MCF 10A (cell line): ENCODE results near the gene P2RX5. TPM values are rescaled to one million over a fixed set of nuclear protein-coding genes. Genes with fewer than 3 reads are reported as not detected.
A peak's percentile ranks its signal among the peaks of the same experiment; 100 is the strongest.

Experiments used
- Bru-seq: library from RNA; stranded (reverse); fragments of 400-500 nt; gene quantifications from one replicate; lab custom pipeline; 2021; lab: Mats Ljungman, UMichigan
- BruChase-seq, 2 experiments: library from RNA; stranded (reverse); fragments of 400-500 nt; gene quantifications; one replicate each; lab custom pipeline; 2021; lab: Mats Ljungman, UMichigan
- BruUV-seq: library from RNA; stranded (reverse); fragments of 400-500 nt; replicated peaks from 2 replicates; lab custom pipeline; 2021; lab: Mats Ljungman, UMichigan
- CTCF ChIA-PET: fragments of 300-600 bp; sonication (Branson Sonifier 250); formaldehyde crosslinking; extraction: SDS; loops from one replicate; lab custom pipeline; 2021; ENCODE audit warnings: antibody characterized with exemption, inconsistent platforms; lab: Yijun Ruan, JAX
- POLR2A ChIA-PET: fragments of 300-600, 350-650 bp; sonication (Branson Sonifier 250); formaldehyde crosslinking; extraction: SDS; loops from one replicate; lab custom pipeline; 2020; ENCODE audit warnings: antibody characterized with exemption, inconsistent platforms; lab: Yijun Ruan, JAX
- DNase-seq: peaks from one replicate; pipeline ENCODE4 v3.0.0-alpha.2; 2018; ENCODE audit not compliant: unreplicated experiment
- H3K27ac Mint-ChIP-seq: one replicate; pipeline ENCODE4 v1.8.0; 2022; ENCODE audit warnings: mild to moderate bottlenecking, low read depth, mixed read lengths; ENCODE audit not compliant: unreplicated experiment
- H3K27me3 Mint-ChIP-seq: one replicate; pipeline ENCODE4 v1.8.0; 2022; ENCODE audit warnings: mixed read lengths; ENCODE audit not compliant: insufficient read depth, unreplicated experiment
- H3K36me3 Mint-ChIP-seq: one replicate; pipeline ENCODE4 v1.8.0; 2022; ENCODE audit warnings: mild to moderate bottlenecking, moderate library complexity, mixed read lengths; ENCODE audit not compliant: insufficient read depth, unreplicated experiment
- H3K4me1 Mint-ChIP-seq: one replicate; pipeline ENCODE4 v1.8.0; 2022; ENCODE audit warnings: mixed read lengths; ENCODE audit not compliant: insufficient read depth, unreplicated experiment
- H3K4me3 Mint-ChIP-seq: one replicate; pipeline ENCODE4 v1.8.0; 2022; ENCODE audit warnings: mild to moderate bottlenecking, moderate library complexity, mixed read lengths; ENCODE audit not compliant: unreplicated experiment
- H3K9me3 Mint-ChIP-seq: one replicate; pipeline ENCODE4 v1.8.0; 2022; ENCODE audit warnings: mixed read lengths; ENCODE audit not compliant: unreplicated experiment
- CTCF ChIP-seq: fragments of 200-600 bp; IDR thresholded peaks from one replicate; pipeline ENCODE4 v1.8.0; 2022; ENCODE audit warnings: antibody characterized with exemption, mild to moderate bottlenecking; ENCODE audit not compliant: unreplicated experiment
- intact Hi-C: fragments of 100-400 bp; cut with micrococcal nuclease; formaldehyde crosslinking; loops from 2 replicates; pipeline ENCODE4 v1.14.1; 2022
- long read RNA-seq: library from polyadenylated mRNA; stranded (forward); transcript quantifications from one replicate; pipeline ENCODE4 v2.0.0, GENCODE V29; 2022
- total RNA-seq: library from RNA; stranded (reverse); gene quantifications from 2 replicates; pipeline ENCODE4 v1.2.3, GENCODE V29; 2022

Gene P2RX5
- total RNA-seq (4.8 and 4.9 TPM in 2 replicates), Bru-seq, nascent RNA (percentile 27 among the genes with signal in this experiment), BruChase-seq, experiment 1, labeled RNA remaining after a 6-hour chase (percentile 64 among the genes with signal in this experiment), BruChase-seq, experiment 2, labeled RNA remaining after a 2-hour chase (percentile 41 among the genes with signal in this experiment)
- long read RNA-seq, partial matches to known transcripts = 0 of 10 reads
- long read RNA-seq, other reads (novel, unspliced or antisense) = 3 of 10 reads

GRCh38 chr17:3695723-3696411 is at the start of gene P2RX5:
P2RX5 (minus strand) TSS chr17:3696155; CDS start chr17:3696005, 150 bp downstream.
- Mint-ChIP-seq H3K4me3 (peak within 1 kb of the TSS; percentile 76), H3K27ac (no peak within 1 kb of the TSS), H3K9me3 (no peaks in the 10 kb centered on the region), H3K36me3 (no peaks in the 10 kb centered on the region), H3K4me1 (no peaks in the 10 kb centered on the region), H3K27me3 (no peaks in the 10 kb centered on the region)
- CTCF ChIA-PET = interaction anchor here (0.6 to 0.9 kb wide), 5 partner anchors 35 to 1573 kb away, joined by 3 to 5 read pairs (median 3); no protein-coding TSS in a partner anchor
- POLR2A ChIA-PET = interaction anchor here (0.6 to 2.2 kb wide), 6 partner anchors 27 to 448 kb away, joined by 3 to 13 read pairs (median 6); partner anchors contain the start of genes EMC6 and HASPIN
- BruUV-seq = no TSS peak
- peak; percentile 29 for DNase-seq
- intact Hi-C loops = no loop called here
- TF ChIP-seq CTCF = no peak

- Mint-ChIP-seq H3K9me3 (no peaks in the 10 kb centered on the region), H3K36me3 (no peaks in the 10 kb centered on the region), H3K27me3 (peaks cover 16% of the 10 kb centered on the region), H3K4me3 (no peak overlapping the region), H3K27ac (no peak overlapping the region), H3K4me1 (no peaks in the 10 kb centered on the region)
- BruUV-seq = no TSS peak
- DNase-seq = no peak
- CTCF ChIA-PET = no interaction called here
- intact Hi-C loops = no loop called here
- POLR2A ChIA-PET = no interaction called here
- no peak for TF ChIP-seq CTCF
Measured at GRCh38 chr17:3745071-3745470, 49.1 kb upstream of the P2RX5 start.

GRCh38 chr17:3744014-3744413 is 48.1 kb upstream of the P2RX5 start:
- BruUV-seq = no TSS peak
- Mint-ChIP-seq H3K27me3 (peaks cover 11% of the 10 kb centered on the region), H3K27ac (no peak overlapping the region), H3K4me1 (peaks cover 3% of the 10 kb centered on the region), H3K4me3 (no peak overlapping the region), H3K36me3 (no peaks in the 10 kb centered on the region), H3K9me3 (no peaks in the 10 kb centered on the region)
- TF ChIP-seq CTCF = no peak
- intact Hi-C loops = no loop called here
- DNase-seq = peak; percentile 56
- POLR2A ChIA-PET = no interaction called here
- CTCF ChIA-PET = no interaction called here

- TF ChIP-seq CTCF = no peak
- no peaks in the 10 kb centered on the region for H3K9me3 Mint-ChIP-seq
- no peak overlapping the region for H3K27ac Mint-ChIP-seq
- no TSS peak for BruUV-seq
- H3K36me3 Mint-ChIP-seq = no peaks in the 10 kb centered on the region
- DNase-seq = no peak
- CTCF ChIA-PET = interaction anchor here (1.0 to 7.6 kb wide), 2 partner anchors 13 to 86 kb away, joined by 3 to 129 read pairs; no protein-coding TSS in a partner anchor
- H3K4me1 Mint-ChIP-seq = peaks cover 18% of the 10 kb centered on the region
- POLR2A ChIA-PET = interaction anchor here (0.6 to 1.0 kb wide), 4 partner anchors 11 to 338 kb away, joined by 3 to 4 read pairs (median 3); no protein-coding TSS in a partner anchor
- H3K4me3 Mint-ChIP-seq = no peak overlapping the region
- intact Hi-C loops = no loop called here
- H3K27me3 Mint-ChIP-seq = no peaks in the 10 kb centered on the region
Measured at GRCh38 chr17:3740611-3741073, 44.7 kb upstream of the P2RX5 start.
